ENCODE results near the gene TMPO. TPM values are rescaled to one million over a fixed set of nuclear protein-coding genes. Genes with fewer than 3 reads are reported as not detected.
A peak's percentile ranks its signal among the peaks of the same experiment; 100 is the strongest.

Gene TMPO
- total and polyA plus RNA-seq, 2 of the 4 experiments (the other 2 are of a cell fraction) = 30.0 to 62.0 TPM

- Histone ChIP-seq H3K9me1 (ENCODE audit: insufficient read depth, low read length) (no peaks in the 10 kb centered on the region; the same call in 1 of the 2 replicates), H3K4ac (ENCODE audit: low read depth, low read length) (peak overlapping the region; percentile 98), H3K56ac (ENCODE audit: extremely low read depth, insufficient read depth, low read length) (peak overlapping the region; percentile 99), H4K20me1 (ENCODE audit: insufficient read depth, low read length) (no peaks in the 10 kb centered on the region; the same call in 1 of the 2 replicates), H3K23ac (ENCODE audit: low read depth, low read length) (peak overlapping the region; percentile 95), H3K27me3 (ENCODE audit: control insufficient read depth, insufficient read depth, low read length) (no peaks in the 10 kb centered on the region), H3K4me2 (ENCODE audit: low read depth, low read length) (peak overlapping the region; percentile 85), H2BK20ac (ENCODE audit: low read depth, low read length) (peak overlapping the region; percentile 86; the same call in 1 of the 2 replicates), H2BK15ac (ENCODE audit: low read depth, low read length) (peak overlapping the region; percentile 90), H2BK5ac (ENCODE audit: low read depth, low read length, poor library complexity, severe bottlenecking) (peak overlapping the region; percentile 95), H2AK5ac (ENCODE audit: low read depth, low read length) (peak overlapping the region; percentile 65), H3K18ac (ENCODE audit: low read depth, low read length) (peak overlapping the region; percentile 98), H3K4me1 (ENCODE audit: control insufficient read depth, insufficient read depth, low read length) (no peaks in the 10 kb centered on the region), H4K5ac (ENCODE audit: low read depth, low read length) (peak overlapping the region; percentile 97), H2BK120ac (ENCODE audit: low read depth, low read length) (peak overlapping the region; percentile 97), H3K9me3 (ENCODE audit: control insufficient read depth, insufficient read depth, low read length) (no peaks in the 10 kb centered on the region), H2AFZ (replicated peaks; ENCODE audit: low read length, poor library complexity) (peak overlapping the region; percentile 97), H2AK9ac (replicated peaks; ENCODE audit: low read depth, low read length, poor library complexity) (peak overlapping the region; percentile 94), H3K9ac (ENCODE audit: low read depth, low read length) (peak overlapping the region; percentile 94), H4K91ac (ENCODE audit: insufficient read depth, low read depth, low read length) (peak overlapping the region; percentile 97), H3K36me3 (ENCODE audit: control insufficient read depth, insufficient read depth, low read length) (no peaks in the 10 kb centered on the region), H3K4me3 (ENCODE audit: insufficient read depth, low read depth, low read length) (peak overlapping the region; percentile 72), H3K27ac (ENCODE audit: insufficient read depth, low read length) (peak overlapping the region; percentile 93), H4K8ac (ENCODE audit: low read depth in 2 of 2, low read length in 2 of 2) (peak overlapping the region; percentile 61 to 98), H3K14ac (replicated peaks; ENCODE audit: low read depth, low read length) (peak overlapping the region; percentile 99), H3K79me1 (ENCODE audit: low read depth in 1 of 2, low read length in 2 of 2) (no peaks in the 10 kb centered on the region)
- POLR2A ChIA-PET (ENCODE audit: unreplicated experiment) = no interaction called here
- DNase-seq (peak; percentile 89), ATAC-seq (ENCODE audit: low read depth) (peak; percentile 90)
- in situ Hi-C loops (cut with MboI; ENCODE audit: low sequenced_read_pairs) = no loop called here
- no TSS peak for BruUV-seq (replicated peaks)
- 0% methylated on average over 7 of the region's 43 CpGs; no CpG with 5 or more reads in 1 of the 2 experiments for WGBS, 2 experiments (ENCODE audit: extremely low coverage in 2 of 2, insufficient read length in 1 of 2)
- CTCF ChIA-PET = no interaction called here
- intact Hi-C loops (cut with micrococcal nuclease) = loop anchor here (1.0 to 5.0 kb wide), 4 partner anchors 12 to 89 kb away; partner anchors contain the start of genes SLC25A3 and TMPO
- TF ChIP-seq CHD1 (IDR thresholded peaks at IDR 0.05; ENCODE audit: low read depth, low read length) (peak; percentile 89; the same call in 1 of the 2 replicates), CEBPB (IDR thresholded peaks at IDR 0.05; ENCODE audit: low read depth, low read length) (peak; percentile 66), RCOR1 (IDR thresholded peaks at IDR 0.05; ENCODE audit: insufficient replicate concordance, low read length) (peak; percentile 65), MAFK (IDR thresholded peaks at IDR 0.05; ENCODE audit: low read depth, low read length) (no peak), FOS (IDR thresholded peaks at IDR 0.05; ENCODE audit: low read depth, low read length) (peak; percentile 77), POLR2A (IDR thresholded peaks at IDR 0.05; ENCODE audit: low read depth, low read length) (no peak)
- dilution Hi-C loops (cut with HindIII; ENCODE audit: low sequenced_read_pairs, unreplicated experiment) = no loop called here
Measured at GRCh38 chr12:98503592-98504367, 11.6 kb upstream of the TMPO start.
